GM19455 (cell line): Measurements from ENCODE around the gene DCAF11.

ENCODE experiments used
- ATAC-seq: cut with Tn5 transposase; IDR thresholded peaks from one replicate; pipeline ENCODE4 v1.9.1; 2021; ENCODE audit not compliant: unreplicated experiment

Gene DCAF11

DNA sequence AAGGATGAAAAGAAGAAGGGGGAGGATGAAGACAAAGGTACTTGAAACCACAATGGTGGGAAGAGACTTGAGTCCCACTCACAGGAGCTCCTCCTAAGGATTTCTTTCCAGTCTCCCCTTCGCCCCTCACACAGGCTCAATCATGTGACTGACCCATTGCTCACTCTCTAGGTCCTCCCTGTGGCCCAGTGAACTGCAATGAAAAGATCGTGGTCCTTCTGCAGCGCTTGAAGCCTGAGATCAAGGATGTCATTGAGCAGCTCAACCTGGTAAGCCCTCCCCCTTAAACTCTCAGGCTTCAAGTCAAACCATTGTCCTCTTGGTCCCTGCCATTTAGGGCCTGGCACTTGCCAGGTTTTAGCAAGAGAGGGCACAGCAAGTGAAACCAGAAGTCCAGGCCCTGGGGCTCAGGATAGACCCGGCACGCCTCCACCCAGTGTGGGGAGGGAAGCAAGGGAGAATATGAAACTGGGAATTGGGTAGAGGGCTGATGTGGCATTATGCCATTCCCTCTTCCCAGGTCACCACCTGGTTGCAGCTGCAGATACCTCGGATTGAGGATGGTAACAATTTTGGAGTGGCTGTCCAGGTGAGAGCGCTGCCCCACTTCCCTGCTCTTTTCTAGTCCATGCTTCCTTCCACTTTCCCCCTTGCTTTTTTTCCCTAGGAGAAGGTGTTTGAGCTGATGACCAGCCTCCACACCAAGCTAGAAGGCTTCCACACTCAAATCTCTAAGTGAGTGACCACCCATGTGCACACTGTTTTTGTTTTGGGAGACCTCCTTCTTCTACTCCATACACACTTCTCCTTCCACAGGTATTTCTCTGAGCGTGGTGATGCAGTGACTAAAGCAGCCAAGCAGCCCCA is 23.2 kb downstream of the DCAF11 start:
- ATAC-seq, result no peak

DNA sequence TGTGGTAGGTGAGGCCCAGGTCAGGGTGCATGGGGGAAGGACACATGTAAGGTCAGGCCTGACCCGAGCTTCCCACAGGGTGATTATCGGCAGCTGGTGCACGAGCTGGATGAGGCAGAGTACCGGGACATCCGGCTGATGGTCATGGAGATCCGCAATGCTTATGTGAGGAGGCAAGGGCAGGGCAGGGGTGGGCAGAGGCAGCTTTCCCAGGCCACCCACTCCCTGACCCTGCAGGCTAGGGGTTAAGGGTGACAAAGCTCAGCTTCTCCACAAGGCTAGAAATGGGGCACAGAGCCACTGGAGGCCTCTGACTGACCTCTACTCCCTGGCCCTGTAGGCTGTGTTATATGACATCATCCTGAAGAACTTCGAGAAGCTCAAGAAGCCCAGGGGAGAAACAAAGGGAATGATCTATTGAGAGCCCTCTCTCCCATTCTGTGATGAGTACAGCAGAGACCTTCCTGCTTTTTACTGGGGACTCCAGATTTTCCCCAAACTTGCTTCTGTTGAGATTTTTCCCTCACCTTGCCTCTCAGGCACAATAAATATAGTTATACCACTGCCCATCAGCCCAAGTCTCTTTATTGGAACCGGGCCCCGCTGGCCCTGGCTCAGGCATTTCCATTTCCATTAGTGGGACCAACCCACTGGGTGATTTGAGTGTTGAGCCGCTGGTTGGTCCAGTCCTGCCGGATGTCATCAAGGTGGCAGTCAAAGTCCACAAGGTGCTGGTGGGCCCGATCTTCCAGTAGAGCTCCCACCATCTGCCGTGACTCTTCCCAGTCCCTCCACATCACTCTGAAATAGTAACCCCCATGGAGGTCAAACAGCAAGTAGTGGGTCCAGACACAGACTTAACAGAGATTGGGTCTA is 24.1 kb downstream of the DCAF11 start:
- no peak for ATAC-seq

DNA sequence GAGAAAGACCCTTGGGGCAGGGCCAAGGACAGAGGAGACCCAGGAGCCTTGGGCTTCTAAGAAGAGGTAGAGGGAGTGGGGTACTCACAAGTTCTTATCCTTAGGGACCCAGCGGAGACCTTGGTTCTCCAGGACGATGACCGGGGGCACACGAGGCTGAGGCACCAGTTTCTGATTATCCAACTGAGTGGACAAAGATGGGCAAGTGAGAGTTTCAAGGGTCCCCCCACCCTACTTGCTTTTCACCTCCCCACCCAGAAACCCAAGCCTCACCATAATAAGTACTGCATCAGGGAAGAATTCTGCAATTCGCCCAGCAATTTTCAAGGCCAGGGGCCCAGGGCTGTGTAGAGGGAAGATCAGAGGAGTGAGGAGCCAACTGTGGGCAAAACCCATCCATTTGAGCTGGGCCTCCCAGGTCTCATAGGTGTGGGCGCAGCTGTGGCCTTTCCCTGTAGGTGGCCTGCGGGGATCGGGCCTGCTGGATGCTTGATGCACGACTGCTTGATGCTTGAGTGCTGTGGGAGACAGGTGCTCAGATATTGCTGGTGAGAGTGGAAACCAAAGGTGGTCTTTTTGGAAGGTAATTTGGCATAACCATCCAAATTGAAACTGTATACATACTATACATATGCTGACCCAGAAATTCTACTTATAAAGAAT is 24.8 kb downstream of the DCAF11 start:
- no peak for ATAC-seq

DNA sequence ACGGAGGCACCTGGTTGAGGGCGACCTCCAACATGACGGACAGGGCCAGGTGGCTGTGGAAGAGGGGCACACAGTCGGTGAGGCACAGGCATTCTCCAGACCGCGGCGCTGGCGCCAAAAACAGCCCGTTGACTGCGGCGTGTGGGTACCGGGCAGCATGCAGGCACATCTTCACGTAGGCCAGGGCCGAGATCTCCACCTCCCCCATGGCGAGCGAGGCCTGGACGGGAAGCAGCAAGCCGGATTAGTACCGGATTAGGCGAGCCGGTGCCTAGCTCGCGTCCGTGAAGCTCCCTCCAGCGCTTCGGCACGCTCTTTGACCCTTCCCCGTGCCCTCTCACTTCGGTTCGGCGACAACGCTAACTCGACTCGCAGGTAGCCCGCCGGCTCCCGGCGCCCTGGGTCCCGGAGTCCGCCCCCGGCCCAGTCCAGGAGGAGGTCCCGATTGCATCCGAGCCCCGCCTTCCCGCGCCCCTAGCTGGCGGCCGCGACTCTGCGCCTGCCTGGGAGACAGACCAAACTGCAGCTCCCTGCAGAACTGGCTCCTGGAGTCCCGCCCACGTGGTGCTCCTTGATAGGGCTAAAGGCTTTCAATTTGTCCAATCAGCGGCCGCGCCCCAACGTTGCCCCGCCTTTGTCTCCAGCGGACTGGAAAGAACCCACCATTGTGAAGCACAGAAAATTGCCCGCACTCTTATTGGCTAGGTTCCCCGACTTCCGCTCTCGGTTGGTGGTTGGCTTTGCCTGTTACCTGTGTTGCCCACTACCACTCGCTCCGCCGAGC is 26.7 kb downstream of the DCAF11 start, which contains the start of gene EMC9:
TSS of gene EMC9 (minus strand) at position 495 of the 784 bp plus-strand sequence. CDS start at position 208, 287 bp downstream.
- ATAC-seq, result peak; percentile 78

DNA sequence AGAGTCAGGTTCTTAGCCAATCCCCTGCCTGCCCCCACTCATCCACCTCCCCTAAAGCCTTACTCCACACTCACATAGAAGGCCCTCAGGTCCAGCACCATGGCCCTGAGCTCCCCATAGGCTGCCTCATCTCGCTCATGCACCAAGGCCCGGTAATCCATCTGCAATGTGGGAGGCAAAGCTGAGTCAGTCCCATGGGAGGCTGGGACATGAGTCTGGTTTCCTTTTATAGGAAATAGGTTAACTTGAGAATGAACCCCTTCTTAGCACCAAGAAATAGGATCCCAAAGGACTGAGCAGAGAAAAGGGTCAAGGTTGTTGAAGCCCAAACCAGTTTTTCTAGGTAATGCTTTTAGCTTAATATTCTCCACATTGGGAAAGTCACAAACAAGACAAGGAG is 28.9 kb downstream of the DCAF11 start:
- no peak for ATAC-seq

DNA sequence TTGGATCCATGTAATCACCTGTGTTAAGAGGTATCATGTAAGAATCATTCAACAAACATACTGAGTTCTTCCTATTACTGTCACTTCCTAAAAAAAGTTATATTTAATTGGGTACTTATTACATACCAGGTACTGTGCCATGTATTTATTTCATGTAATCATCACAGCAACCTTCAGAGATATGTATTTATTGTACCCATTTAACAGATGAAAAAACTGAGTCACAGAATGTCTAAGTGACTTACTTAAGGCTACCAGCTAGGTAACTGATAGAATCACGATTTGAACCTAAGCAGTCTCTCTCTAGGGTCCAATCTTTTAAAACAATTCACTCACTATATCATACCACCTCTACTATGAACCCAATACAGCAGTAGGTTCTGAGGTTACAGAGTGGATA is 29.9 kb downstream of the DCAF11 start:
- ATAC-seq, result no peak

DNA sequence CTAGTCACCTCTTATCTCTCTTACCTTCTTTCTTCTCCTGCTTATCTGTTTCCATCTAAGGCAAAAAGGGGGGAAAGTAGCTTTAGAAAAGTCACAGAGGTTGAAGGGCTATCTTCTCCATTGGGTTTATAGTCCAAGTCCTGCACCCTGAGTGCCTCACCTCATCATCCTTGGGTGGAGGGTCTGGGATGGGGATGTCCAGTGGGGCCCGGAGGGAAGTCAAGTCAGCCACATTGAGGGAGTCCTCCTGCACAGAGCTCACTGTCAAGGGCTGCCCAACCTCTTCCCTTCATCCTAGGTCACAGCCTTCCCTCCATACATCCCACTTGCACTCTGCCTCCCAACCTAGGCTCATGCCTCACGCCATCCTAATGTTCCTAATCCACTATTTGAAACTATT is 30.6 kb downstream of the DCAF11 start:
- no peak for ATAC-seq

DNA sequence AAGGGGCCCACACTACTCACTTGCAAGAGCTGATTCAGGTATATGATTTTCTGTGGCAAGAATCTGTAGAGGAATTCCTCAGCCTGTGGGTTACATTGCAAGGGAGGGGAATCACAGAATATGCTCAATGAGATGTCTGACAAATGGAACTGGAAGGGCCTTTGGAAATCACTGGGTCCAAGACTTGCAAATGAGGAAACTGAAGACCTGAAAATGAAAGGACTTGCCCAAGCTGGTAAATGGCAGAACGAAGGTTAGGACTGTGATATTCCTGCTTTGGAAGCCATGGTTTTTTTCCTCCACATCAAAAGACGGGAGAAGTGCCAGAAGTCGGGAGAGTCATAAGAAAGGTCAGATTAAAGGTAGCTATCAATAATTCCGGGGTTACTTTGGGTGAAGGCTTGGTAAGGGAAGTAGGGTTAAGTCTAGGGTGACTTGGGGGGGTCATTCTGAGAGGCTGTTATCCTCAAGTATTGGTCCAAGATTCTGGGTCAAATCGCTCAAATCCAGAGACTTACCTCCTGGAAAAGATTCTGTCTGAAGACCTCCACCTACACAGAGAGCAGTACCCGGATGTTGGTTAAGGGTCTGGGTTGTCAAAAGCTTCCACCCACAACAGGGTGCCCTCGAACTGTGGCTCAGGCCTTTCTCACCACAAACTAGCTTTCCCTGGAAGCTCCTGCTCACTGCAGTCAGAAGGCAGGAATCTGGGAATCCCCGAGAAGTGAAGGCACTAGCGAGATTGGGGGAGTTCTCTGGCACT is 31.3 kb downstream of the DCAF11 start:
- ATAC-seq, result no peak

DNA sequence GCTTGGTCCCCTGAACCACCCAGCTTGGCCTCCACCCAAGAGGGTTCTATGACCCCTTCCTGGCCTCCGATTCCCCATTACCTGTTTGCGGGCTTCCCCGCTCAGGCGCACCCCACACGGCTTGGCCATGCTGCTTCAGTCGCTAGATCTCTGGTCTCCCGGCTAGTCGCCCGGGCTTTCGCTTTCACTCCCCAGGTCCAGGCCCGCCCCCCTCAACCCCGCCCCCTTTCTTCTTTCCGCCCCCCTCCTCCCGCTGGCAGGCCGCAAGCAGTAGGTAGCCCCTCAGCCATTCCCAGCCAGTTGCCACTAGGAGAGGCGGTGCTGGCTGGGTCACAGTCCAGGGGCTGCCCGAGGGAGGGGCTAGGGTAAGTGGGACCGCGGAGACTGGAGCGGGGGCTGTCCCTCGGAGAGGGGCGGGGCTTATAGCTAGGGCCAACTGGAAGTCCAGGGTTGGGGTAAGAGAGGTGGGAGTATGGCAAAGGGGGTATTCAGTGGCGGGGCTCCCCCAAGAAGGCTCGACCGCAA is 31.9 kb downstream of the DCAF11 start, which contains the start of gene PSME2:
TSS of gene PSME2 (minus strand) at position 158 of the 525 bp plus-strand sequence. CDS start at position 129, 29 bp downstream.
- ATAC-seq, result peak; percentile 62

DNA sequence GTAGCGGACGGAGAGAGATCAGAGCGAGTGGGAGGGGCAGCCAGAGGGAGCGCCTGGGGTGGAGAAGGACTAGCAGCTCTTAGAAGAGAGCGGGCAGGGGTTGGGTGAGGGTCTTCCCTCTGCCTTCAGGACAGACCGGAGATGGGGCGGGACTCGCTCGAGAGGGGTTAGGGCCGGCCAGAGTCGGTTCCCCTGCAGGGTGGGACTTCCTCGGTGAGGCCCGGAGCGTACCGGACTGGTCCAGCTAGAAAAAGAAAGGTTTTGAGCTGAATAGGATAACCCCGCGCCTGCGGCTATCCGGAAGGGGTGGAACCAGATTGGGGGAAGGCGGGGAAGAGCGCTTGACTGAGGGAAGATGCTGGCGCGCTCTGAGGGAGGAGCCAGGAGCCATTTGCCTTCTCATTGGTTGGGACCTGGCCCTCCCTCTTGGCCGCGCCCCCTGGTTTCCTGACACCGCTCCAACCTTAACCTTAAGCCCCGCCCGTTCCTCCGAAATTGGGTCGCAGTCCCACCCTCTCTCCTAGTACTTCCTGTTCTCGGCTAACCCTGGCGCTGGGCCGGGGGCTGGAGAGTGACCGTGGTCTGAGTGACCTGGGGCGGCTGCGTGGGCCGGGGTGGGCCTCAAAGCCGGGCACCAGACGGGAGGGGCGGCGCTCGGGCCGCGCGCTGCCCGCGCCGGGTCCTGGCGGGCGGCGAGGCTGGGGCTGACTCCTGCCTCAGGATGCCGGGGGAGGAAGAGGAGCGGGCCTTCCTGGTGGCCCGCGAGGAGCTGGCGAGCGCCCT is 32.6 kb downstream of the DCAF11 start, which contains the start of gene RNF31:
TSS of gene RNF31 (plus strand) at position 521 of the 783 bp plus-strand sequence. CDS start at position 722, 201 bp downstream.
- ATAC-seq, result peak; percentile 83

DNA sequence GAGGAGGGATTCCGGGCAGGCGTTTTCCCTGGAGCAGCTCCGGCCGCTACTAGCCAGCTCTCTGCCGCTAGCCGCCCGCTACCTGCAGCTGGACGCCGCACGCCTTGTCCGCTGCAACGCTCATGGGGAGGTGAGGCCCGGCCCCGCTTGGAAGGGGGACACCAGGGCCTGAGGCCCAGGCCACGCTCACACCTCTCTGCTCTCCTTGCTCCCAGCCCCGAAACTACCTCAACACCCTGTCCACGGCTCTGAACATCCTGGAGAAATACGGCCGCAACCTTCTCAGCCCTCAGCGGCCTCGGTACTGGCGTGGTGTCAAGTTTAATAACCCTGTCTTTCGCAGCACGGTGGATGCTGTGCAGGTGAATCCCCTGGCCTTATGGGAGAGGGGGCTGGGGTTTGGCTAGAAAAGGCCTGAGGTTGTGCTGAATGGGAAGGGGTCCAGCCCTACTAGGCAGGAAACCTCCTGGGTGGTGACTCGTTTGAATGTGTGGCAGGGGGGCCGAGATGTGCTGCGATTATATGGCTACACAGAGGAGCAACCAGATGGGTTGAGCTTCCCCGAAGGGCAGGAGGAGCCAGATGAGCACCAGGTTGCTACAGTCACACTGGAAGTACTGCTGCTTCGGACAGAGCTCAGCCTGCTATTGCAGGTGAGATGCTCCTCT is 33.3 kb downstream of the DCAF11 start:
- no peak for ATAC-seq

DNA sequence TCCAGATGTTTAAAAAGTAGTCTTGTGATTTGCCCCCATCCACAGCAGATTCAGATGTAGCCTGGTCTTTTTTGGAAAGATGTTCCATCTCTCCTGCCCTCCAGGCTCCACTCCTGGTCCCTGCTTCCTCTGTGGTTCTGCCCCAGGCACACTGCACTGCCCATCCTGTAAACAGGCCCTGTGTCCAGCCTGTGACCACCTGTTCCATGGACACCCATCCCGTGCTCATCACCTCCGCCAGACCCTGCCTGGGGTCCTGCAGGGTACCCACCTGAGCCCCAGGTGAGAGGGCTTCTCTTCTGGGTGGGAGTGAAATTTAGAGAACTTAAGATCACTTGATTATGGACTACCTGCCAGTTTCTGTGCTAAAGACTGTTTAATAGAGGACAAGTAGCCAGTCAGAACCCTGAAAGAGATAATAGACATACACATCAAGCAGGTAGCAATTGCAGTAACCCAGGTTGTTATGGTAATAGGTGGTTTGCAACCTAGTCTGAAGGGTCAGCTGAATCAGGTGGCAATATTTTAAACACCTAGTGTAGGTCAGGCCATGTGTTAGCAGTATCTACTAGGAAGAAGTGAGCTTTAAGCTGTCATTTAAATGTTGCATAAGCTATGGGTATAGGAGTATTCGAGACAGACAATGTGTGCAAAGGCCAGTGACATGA is 34.9 kb downstream of the DCAF11 start:
- ATAC-seq, result no peak

DNA sequence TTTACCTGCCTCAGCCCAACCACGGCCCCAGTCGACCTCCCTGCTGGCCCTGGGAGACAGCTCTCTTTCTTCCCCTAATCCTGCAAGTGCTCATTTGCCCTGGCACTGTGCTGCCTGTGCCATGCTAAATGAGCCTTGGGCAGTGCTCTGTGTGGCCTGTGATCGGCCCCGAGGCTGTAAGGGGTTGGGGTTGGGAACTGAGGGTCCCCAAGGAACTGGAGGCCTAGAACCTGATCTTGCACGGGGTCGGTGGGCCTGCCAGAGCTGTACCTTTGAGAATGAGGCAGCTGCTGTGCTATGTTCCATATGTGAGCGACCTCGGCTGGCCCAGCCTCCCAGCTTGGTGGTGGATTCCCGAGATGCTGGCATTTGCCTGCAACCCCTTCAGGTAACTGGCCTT is 35.5 kb downstream of the DCAF11 start:
- no peak for ATAC-seq

DNA sequence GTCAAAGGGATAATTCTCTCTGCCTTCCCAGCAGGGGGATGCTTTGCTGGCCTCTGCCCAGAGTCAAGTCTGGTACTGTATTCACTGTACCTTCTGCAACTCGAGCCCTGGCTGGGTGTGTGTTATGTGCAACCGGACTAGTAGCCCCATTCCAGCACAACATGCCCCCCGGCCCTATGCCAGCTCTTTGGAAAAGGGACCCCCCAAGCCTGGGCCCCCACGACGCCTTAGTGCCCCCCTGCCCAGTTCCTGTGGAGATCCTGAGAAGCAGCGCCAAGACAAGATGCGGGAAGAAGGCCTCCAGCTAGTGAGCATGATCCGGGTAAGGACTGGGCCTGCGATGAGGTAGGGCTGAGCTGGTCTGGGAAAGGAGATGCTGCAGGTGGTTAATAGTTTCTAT is 36.0 kb downstream of the DCAF11 start:
- no peak for ATAC-seq

DNA sequence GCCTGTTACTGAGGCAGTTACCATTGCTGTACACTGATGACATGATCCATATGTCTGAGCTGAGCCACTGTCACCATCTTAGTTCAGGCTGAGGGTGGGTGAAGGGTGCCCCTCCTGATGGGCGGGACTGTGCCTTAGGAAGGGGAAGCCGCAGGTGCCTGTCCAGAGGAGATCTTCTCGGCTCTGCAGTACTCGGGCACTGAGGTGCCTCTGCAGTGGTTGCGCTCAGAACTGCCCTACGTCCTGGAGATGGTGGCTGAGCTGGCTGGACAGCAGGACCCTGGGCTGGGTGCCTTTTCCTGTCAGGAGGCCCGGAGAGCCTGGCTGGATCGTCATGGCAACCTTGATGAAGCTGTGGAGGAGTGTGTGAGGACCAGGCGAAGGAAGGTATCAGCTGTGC is 36.4 kb downstream of the DCAF11 start:
- no peak for ATAC-seq

DNA sequence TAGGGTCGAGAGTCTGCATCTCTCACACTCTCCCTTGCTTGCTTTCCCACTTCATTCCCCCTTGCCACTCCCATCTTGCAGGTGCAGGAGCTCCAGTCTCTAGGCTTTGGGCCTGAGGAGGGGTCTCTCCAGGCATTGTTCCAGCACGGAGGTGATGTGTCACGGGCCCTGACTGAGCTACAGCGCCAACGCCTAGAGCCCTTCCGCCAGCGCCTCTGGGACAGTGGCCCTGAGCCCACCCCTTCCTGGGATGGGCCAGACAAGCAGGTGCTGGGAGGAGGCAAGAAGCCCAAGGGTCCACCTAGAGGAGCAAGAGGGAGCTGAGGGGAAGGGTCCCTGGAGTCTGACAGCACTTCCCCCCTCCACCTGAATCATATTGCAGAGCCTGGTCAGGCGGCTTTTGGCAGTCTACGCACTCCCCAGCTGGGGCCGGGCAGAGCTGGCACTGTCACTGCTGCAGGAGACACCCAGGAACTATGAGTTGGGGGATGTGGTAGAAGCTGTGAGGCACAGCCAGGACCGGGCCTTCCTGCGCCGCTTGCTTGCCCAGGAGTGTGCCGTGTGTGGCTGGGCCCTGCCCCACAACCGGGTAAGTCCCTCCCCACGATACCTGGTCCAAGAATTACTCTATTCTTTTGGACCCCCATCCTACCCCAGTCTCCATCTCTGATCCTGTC is 37.0 kb downstream of the DCAF11 start:
- ATAC-seq, result no peak

DNA sequence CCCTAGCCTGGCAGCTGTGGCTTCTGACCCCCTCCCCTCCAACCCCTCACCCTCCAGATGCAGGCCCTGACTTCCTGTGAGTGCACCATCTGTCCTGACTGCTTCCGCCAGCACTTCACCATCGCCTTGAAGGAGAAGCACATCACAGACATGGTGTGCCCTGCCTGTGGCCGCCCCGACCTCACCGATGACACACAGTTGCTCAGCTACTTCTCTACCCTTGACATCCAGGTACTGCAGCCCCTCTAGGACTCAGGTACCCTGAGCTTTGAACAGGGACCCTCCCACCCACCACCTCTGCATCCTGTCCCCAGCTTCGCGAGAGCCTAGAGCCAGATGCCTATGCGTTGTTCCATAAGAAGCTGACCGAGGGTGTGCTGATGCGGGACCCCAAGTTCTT is 40.5 kb downstream of the DCAF11 start:
- no peak for ATAC-seq
